NCI-H748 (cell line): ENCODE results near the gene FAM162B.
"Not testable (repeated sequence)": the region's sequence is repeated elsewhere in the genome, so short reads cannot be mapped to it uniquely, and the experiment has no call there.

Experiments
- DNase-seq: peaks from one replicate; lab custom pipeline; 2025; ENCODE audit not compliant: unreplicated experiment; lab: John Stamatoyannopoulos, UW

FAM162B gene

DNA sequence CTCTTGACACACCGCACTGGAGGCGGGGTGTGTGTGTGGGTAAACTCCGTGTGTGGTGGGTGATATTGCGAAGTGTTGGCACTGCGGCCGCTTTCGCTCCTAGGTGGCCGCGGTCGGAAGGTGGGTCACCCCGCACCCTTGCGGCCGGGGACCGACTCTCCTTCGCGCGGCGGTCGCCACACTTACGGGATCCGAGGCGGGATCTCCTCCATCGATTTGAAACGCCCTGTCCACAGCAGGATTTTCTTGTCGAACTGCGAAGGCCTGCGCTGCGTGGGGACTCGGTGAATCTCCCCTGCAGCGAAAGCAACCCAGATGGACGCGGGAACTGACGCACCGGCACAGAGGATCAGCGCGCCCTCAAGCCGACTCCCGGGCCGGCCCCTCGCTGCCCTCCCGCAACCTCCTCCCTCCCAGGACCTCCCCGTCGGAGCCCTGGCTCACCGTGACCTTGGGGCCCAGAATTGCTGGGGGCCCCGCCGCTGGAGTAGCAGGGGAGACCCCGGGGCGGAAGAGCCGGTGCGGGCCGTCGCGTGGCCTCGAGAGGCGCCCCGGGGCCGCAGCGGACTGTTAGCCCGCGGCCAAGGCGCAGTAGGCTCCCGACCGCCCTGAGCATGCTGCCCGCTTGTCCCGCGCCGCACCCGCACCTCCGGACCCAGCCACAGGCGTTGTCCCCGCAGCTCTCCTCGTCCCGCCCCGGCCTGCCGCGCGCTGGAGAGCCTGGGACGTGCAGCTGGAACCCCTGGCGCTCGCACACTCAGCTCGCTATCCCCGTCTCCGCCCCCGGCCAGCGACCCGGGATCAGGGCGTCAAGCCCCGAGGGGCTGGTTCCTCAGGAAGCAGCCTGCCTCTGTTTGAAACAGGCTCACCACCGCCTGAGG is at the start of gene FAM162B:
Gene FAM162B, minus strand, starts transcription at position 759 of the 881 bp plus-strand sequence. Its CDS starts 143 bp downstream, at position 616.
- peak; percentile 5 for DNase-seq

DNA sequence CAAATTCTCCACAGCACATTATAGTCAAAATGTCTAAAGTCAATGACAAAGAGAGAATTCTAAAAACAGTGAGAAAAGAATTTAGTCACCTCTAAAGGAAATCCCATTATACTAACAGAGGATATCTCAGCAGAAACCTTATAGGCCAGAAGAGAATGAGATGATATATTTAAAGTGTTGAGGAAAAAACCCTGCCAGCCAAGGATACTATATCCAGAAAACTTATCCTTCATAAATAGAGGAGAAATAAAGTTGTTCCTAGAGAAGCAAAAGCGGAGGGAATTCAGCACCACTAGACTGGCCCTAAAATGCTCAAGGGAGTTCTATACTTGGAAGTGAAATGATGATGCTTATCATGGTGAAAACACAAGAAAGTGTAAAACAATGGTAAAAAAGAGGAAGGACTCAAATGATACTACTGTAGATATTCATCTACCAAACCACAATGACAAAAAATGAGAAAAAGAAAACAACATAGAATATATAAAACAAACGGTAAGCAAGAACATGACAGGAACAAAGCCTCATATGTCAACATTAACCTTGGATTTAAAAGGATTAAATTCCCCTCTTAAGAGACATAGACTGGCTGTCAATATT is 46.6 kb upstream of the FAM162B start:
- no peak for DNase-seq

DNA sequence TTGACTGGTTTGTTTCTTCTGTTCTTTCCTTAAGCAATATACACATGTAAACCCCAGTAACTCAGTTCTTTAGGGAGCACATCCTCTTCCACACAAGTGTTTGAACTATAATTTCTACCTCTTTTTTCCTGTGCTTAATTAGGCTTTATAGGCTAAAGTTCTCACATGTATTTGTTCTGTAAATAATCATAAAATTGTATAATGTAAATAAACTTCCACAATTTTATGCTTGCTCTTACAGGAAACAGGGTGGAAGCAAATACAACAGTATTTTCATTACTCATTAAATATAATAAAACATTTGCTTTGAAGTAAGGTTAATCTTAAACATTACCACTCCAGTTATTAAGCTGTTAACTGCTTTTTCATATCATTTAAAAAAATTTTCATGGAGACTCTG is 36.5 kb upstream of the FAM162B start:
- no peak for DNase-seq

DNA sequence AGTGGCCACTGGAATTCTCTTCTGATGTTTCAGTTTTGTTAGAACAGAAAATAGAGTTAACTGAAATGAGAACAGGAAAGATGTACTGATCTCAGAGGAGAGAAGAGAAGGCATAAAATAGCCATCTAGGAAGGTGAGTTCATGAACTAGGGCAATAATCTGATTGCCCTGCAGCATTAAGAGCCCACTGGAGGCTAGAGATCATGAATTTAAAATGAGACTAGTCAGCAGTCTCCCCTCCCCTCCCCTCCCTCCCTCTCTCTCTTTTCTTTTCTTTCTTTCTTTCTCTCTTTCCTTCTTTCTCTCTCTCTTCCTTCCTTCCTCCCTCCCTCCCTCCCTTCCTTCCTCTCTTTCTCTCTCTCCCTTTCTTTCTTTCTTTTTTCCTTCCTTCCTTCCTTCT is 34.4 kb upstream of the FAM162B start:
- no peak for DNase-seq

DNA sequence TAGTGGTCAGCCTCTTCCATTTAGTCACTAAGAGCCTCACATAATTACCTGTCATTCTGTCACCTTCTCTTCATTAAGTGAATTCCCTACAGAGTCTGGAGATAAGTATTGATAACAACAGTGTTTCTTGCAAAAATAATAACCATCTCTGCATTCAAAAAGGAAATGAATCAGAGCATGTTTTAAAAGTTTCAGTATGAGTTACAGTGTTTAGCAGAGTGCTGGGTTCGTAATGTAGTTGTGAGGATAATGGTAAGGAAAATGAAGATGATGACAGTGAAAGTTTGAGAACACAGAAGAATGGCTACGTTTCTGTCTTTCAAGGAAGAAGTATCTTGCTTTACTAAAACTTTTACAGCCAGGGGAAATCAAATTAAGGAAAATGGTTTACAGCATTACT is 32.1 kb upstream of the FAM162B start:
- DNase-seq, result no peak

DNA sequence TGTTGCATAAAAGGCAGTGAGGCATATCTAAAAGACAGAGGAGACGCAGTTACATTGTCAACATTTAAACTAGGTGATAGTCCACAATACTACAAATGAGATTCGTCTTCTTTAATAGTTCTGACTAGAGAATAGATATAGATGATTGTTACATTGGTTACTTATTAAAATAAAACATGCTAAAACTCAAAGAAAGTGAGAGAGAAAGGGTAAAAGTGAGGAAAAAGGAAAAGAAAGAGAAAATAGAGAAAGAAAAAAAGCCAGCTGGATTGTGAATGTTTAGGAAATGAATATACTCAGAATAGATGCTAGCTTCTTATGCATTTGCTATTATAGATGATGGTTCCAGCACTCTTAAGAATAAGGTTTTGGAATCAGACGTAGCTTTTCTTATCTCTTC is 27.7 kb upstream of the FAM162B start:
- DNase-seq, result no peak

DNA sequence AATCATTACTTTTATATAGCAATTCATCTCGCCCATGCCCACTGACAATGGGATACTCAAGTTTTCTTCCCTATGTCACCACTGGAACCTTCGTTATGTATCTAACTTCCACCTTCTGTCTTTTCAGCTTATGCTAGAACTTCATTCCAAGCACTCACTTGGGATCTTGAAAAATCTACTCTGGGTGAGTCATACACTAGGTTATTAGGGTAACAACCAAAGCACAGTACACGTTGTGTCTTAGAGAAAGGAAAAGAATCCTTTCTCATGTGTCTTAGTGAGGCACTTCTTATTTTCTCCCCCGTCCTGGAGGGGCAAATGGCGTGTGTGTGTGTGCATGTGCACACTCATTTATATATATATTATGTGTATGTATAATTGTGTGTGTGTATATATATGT is 18.3 kb upstream of the FAM162B start:
- DNase-seq, result no peak

DNA sequence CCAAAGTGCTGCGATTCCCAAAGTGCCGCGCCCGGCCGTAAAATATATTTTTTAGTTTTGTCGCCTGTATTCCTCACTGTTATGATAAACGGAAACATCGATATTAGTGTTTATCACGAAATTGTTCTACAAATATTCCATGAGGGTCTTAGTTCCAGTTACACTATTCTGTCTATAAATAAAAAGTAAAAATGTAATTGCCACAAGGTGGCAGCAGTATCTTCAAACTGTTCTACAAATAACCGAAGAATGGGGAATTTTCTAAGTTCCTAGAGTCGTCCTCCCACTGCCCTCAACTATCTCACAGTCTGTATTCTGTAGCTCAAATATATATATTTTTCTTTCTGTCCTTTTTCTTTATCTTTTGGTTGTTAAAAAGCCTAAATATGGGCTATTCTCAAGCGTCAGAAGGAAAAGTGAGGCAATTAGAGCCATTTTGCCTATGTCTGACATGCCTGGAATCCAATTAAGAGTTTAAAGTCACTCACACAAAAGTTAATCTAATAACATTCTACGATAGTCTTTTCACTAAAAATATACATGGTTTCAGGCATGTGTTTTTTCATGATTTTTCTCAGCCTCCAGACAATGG is 14.2 kb upstream of the FAM162B start:
- peak; percentile 65 for DNase-seq

DNA sequence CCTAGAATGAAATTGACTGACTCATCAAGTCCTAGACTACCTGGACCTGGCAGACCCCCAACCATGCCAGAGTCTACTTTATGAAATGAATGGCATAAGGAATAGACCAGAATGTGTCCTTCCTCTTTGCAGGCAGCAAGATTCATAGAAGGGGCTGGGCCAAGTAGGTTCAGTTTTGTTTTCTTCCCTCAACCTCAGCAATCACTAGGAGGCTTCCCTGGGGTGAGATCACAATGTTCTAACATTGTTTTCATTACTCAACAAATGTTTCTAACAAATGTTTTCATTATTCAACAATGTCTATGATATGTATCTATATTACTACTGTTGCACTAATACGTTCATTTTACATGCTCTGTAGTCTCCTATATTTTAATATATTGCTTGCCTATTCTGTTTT is 8.4 kb upstream of the FAM162B start:
- no peak for DNase-seq

DNA sequence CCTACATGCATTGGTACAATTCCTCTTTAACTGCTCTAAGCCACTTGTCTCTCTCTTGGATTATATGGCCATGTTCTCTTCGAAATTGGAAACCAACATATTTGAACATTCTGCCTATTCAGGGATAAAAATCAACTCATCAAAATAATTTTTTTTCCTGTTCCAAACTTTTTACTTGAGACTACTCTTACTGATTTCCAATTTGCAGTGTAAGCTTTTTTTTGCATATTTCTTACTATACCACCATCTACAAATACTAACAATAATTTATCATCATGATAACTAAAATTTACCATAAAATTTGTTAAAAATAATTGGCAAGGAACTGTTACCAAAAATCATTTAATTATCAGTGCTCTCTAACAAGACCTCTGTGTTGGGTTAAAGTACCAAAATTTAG is 6.9 kb upstream of the FAM162B start:
- DNase-seq, result no peak

DNA sequence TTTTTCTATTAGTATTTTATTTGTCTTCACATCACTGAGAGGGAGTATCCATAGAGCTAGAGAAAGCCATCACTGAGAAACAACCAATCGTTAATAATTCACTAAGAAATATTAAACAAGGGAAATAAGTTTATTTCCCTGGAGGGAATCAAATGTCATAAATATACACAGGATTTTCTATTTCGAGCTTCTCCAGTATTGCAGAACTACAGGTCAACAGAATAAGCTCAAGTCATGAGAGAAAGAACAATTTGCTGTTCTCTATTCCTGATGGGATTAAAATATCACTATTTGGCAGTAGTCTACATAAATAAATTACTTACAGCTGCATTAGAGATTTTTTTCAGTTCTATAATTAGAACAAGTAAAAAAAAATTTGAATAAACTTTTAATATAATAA is 2.2 kb upstream of the FAM162B start:
- DNase-seq, result no peak

DNA sequence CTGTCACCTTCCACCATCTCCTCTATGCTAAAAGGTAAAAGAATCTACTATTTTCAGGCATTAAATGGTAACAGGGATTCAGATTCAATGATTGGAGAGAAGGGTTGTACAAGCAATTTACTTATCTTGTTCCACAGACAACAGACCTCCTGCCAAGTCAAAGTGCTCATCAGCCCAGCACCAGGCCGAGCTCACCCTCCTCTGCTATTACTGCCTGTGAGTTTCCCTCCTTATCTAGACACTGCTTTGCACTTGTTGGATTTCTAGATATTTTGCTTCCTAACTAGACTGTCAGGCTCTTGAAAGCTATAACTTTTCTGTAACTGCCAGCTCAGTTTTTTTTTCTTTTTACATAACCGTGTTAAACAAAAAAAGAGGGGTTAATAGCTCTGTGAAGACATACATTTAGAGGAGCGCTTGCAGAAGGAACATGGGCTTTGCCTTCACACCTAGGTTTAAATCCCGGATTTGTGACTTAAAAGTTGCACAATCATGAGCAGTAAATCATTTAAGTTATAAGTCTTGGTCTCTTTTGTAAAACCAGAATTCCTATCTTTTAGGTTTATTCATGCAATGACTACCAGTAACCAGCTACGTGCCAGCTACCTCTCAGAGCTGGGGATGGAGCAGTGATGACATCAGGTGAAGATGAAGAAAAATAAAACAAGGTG is 1.1 kb upstream of the FAM162B start:
- no peak for DNase-seq

DNA sequence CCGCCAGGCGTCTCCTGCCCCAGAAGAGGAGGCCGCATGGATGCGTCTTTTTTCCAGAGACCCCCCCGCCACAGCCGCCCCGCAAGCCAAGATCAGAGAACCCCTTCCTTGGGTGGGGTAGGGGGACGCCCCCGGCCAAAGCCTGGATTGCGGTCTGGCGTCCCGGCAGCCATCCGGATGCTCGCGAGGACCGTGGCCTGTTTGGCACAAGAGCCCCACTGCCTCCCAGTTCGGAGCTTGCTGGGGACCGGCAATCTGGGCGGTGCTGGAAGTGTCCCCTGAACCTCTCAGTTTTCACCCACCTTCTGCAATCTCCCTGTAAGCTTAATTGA is 924 bp downstream of the FAM162B start:
- no peak for DNase-seq

DNA sequence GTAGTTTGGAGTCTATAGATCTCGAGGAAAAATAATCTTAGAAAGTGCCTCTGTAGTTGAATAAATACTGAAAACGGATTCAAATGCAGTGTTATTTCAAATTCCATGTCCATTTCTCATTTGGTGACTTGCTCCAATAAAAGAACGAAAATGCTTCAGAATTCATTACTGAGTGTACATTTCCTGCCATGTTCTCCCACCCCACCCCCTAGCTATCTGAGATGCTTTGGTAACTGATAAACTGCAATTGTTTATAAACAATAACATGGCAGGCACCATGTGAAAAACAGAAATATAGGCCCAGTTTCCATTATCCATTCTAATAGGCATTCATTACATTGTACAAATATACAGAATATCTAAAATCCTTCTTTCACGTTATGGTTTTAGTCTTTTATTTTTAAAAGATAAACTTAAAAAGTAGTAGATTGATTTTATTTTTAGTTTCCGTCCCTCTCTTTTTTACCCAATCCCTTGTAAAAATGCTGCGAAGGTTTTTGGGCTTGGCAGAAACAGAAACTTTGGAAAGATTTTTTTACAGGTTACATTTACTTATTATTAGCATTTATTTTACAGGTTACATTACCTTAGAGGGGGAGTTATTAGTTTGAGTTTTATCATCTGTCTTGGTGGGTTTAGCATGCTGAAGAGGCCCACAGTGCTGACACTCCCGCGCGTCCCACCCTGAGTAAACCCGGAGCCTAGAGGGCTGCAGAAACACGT is 1.5 kb downstream of the FAM162B start:
- no peak for DNase-seq

DNA sequence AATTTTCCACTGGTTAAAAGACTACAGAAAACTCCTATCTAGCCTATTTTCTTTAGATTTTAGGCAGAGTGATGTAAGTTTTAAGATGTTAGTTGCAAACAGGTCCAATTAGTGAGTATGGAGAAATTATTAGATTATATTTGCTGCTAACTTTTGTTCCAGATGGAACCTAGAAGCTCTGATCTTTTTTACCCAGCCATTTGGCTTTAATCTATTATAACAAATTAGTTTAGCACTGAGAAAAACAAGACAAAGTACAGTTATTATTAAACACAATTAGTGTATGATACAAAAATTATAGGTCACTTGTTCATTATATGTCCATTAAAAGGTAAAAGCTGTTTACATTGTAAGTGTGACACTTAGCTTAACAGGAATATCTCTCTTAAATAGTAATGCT is 2.5 kb downstream of the FAM162B start:
- DNase-seq, result no peak

DNA sequence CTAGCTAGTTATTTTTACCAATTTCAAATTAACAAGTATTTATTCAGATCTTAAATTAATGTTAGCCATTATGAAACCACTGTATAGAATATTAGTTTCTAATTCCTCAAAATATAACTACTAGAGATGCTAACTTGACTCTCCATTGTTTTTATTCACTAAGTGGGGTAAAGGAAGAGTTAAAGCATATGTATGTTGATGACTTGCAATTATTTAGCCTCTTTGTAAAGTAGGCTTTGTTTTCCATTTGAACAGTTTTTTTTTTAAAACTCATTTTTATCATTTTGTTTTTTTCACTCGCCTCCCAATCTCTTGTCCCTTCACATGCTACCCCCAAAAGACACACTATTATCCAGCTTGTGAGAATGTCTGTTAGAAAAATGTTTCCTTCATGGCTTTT is 3.3 kb downstream of the FAM162B start:
- no peak for DNase-seq

DNA sequence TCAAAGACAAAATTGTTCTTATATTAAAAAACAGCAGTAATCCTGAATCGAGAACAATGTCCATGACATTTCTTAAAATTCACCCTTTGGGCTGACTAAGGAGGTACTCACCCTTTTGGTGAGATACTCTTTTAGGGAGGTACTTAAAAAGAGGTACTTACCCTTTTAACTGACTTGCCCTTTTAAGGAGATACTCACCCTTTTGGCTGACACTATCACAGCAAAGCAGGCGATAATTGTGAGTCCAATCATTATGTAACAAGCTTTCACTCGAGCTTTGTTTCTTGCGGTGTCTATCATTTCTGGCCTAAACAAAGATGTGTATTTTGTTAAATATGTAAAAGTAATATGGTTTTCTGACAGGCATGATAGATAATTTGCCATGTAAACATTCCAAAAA is 3.7 kb downstream of the FAM162B start:
- no peak for DNase-seq

DNA sequence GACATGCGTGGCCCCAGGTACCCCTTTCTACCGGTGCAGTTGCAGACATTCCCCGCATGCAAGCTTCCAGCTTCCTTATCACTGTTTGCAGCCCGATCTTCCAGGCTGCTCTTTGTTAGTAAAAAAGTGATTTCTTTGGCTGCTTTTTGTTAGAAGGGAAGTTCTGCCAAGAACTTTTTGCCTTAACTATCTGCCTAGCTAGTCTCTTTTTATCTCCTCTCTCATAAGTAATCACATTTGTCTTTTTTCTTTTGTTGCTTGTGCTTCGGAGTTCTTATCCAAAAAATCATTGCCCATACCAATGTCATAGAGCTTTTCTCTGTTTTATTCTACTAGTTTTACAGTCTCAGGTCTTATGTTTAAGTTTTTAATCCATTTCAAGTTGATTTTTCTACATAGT is 20.3 kb downstream of the FAM162B start:
- no peak for DNase-seq

DNA sequence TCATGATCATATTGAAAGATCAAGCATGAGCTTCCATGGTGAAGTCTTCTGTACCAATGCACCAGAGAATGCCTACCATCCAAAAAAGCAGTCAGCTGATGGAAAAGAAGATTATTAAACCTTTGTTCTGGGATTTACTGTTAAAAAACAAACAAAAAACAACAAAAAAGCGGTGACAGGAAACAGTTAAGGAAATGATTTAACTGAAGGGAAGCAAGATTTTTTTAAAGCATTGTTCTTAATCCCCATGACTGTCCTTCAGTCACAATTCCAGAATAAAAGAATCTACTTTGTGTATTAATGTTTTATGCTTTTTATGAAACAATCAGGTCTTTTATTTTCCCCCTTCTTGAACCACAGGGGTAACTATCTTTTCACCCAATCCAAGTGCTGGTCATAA is 23.9 kb downstream of the FAM162B start:
- DNase-seq, result no peak

DNA sequence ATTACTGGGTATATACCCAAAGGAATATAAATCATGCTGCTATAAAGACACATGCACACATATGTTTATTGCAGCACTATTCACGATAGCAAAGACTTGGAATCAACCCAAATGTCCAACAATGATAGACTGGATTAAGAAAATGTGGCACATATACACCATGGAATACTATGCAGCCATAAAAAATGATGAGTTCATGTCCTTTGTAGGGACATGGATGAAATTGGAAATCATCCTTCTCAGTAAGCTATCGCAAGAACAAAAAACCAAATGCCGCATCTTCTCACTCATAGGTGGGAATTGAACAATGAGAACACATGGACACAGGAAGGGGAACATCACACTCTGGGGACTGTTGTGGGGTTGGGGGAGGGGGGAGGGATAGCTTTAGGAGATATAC is 25.0 kb downstream of the FAM162B start:
- DNase-seq, result not testable (repeated sequence)

DNA sequence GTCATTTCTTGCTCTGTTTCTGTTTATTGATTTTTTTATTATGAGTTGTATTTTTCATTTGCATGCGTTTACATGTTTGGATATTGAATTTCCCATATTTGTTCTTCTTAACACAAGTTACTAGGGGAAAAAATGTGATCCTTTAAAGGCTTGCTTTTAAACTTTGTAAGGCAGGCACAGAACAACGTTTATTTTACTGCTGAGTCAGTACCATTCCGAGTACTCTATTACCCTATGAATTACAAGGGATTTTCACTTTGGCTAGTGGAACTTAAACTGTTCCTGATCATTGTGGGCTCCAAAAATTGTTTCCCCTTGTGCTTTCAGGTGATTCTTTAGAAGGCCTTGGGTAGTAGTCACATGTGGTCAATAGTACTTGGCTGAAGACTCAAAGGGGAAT is 28.5 kb downstream of the FAM162B start:
- no peak for DNase-seq
